ENCODE results near the gene TCF20.

The TCF20 gene

DNA sequence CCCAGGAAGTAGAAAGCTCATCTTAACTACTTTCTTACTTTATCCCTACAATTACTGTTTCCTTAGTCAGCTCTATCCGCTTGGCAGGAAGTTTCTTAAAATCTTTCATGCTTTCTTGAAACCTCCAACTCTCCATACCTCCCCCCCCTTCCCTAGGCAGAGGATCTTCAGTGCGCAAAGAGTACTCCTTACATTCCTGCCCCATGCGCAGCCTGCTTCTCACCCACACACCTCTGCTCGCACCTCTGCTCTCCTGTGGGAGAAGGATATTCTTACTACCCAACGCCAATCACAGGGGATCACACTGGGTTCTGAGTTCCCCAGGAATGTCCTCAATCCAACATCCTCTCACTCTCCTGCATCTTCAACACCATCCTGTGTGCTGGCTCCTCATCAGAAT lies 12.3 kb downstream of the TCF20 start:
- DNase-seq, result no peak

DNA sequence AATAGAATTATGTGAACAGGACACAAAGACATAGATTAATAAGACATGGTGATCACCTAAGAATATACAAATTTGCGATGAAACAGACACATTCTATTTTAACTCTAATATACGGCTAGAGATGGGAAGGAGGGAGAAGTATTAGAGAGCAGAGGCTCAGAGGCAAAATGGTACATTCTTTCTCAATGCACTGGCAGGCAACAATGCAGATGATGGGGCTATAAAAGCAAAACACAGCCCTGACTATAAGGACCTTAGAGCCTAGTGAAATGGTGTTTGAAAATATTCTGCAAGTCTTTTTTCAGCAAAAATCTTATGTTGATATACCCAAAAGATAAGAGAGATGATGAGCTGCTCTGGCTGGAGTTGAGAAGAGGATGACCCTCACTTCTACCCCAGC lies 13.1 kb downstream of the TCF20 start:
- no peak for DNase-seq

- no peak for DNase-seq
Observed at GRCh38 chr22:42256930-42257329, 13.5 kb downstream of the TCF20 start.

GRCh38 chr22:42256220-42256619 lies 14.2 kb downstream of the TCF20 start:
- no peak for DNase-seq

GRCh38 chr22:42249831-42250230 lies 20.6 kb downstream of the TCF20 start:
- DNase-seq, result no peak

DNA sequence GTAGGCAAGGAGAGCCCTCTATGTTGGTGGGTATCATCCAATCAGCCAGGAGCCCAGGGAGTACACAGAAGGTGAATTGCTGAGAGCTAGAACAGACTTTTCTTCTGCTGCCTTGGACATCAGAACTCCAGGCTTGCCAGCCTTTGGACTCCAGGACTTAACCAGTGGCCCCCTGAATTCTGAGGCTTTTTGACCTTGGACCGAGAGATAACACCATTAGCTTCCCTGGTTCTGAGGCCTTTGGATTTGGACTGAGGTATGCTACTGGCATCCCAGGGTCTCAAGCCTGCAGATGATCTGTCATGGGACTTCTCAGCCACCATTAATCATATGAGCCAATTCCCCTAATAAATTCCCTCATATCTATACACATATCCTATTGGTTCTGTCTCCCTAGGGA lies 21.5 kb downstream of the TCF20 start:
- DNase-seq, result no peak

DNA sequence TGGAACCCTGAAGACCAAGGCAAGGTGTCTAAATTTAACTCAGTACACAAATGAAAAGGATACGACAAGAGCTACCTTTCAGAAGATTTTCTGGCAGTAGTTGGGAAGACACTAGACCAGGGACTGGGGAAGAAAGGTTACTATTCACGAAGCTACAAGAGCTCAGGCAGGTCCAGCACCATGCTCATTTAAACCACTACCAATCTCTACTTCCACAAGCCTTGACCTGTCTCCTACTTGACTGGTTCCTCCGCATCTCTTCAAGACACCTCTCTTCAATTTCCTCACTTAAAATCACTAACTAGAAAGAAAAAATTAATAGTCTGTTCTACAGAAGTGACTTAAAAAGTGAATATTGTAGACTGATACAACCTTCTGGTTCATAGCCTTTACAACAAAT lies 22.9 kb downstream of the TCF20 start:
- no peak for DNase-seq

DNA sequence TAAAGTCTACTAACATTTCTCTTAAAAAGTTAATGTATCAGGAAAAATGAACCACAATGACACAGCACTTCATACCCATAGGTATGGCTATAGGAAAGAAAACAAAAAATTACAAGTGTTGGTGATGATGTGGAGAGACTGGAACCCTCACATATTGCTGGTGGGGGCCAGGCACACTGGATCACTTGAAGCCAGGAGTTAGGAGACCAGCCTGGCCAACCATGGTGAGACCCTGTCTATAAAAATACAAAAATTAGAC lies 26.7 kb downstream of the TCF20 start:
- no peak for DNase-seq

GRCh38 chr22:42236848-42237247 lies 33.6 kb downstream of the TCF20 start:
- DNase-seq, result no peak

GRCh38 chr22:42236268-42236667 lies 34.2 kb downstream of the TCF20 start:
- no peak for DNase-seq

- DNase-seq, result no peak
Observed at GRCh38 chr22:42233879-42234278, 36.6 kb downstream of the TCF20 start.

DNA sequence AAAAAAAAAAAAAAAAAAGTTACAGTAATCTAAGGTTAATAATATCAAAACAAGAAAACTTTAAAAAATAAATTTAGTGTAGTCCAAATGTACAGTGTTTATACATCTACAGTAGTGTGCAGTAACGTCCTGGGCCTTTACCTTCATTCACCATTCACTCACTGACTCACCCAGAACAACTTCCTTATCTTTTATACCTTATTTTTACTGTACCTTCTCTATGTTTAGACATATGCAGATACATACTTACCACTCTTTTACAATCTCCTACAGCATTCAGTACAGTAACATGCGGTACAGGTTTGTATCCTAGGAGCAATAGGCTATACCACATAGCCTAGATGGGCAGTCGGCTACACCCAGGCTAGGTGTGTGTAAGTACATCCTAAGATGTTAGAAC lies 38.5 kb downstream of the TCF20 start:
- DNase-seq, result no peak

- no peak for DNase-seq
Observed at GRCh38 chr22:42229455-42230149, 40.9 kb downstream of the TCF20 start.

- no peak for DNase-seq
Observed at GRCh38 chr22:42228483-42228882, 42.0 kb downstream of the TCF20 start.

DNA sequence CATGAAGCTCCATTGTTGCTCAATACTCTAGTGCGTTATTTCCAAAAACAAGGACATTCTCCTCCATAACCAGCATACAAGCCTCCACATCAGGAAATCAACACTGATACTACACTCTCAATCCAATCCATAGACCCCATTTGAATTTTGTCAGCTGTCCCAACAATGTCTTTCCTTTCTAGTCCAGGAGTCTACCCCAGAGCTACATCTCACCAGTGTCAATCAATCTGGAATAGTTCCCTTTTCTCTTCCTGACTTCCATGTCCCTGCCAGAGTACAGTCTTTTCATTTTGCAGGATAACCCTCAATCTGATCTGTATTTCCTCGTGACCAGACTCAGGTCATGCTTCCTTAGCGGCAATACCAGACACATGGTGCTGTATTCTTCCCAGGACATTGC lies 43.0 kb downstream of the TCF20 start:
- DNase-seq, result no peak

GRCh38 chr22:42225841-42226240 lies 44.6 kb downstream of the TCF20 start:
- no peak for DNase-seq

DNA sequence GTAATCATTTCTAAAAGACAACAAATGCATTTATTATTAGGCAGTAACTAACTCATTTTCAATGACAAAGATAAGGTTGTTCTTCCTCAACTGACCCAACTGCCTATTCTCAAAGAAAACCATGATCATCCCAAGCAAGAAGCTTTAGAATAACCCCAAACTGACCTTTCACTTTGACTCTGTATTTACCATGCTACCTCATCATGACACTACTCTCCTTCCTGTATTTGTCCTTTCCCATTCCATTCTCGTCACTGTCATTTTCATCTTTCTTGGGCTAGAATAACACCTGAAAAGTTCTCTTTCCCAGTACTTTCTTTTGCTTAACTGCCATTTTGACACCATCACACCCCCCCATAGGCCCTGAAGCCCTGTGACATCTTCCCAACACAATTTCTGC lies 48.3 kb downstream of the TCF20 start:
- no peak for DNase-seq
